HG02588 (cell line): Measurements from ENCODE around the gene ANKRD42.
A peak's percentile ranks its signal among the peaks of the same experiment; 100 is the strongest.
"Not testable (repeated sequence)": the region's sequence is repeated elsewhere in the genome, so short reads cannot be mapped to it uniquely, and the experiment has no call there.

Experiments
- ATAC-seq: cut with Tn5 transposase; IDR thresholded peaks from one replicate; pipeline ENCODE4 v1.9.1; 2021; ENCODE audit warnings: mild to moderate bottlenecking, moderate library complexity; ENCODE audit not compliant: unreplicated experiment

The ANKRD42 gene

DNA sequence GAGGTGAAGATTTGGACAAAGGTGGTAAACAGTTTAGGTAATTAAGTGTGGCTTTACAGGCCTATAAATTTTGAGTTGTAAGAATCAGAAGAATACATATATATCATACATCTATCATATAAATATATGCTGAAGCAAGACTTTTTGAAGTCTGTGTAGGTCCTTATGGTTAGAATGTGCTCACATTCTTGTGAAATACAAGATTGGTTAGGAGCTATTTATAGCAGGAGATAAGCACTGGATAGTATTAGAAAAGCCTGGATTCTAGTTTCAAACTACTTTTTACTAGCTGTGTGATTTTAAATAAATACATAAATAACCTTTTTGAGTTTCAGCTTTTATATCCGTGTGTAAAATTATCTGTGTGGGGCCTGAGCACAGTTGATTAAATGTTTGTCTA is 42.3 kb downstream of the ANKRD42 start:
- no peak for ATAC-seq

DNA sequence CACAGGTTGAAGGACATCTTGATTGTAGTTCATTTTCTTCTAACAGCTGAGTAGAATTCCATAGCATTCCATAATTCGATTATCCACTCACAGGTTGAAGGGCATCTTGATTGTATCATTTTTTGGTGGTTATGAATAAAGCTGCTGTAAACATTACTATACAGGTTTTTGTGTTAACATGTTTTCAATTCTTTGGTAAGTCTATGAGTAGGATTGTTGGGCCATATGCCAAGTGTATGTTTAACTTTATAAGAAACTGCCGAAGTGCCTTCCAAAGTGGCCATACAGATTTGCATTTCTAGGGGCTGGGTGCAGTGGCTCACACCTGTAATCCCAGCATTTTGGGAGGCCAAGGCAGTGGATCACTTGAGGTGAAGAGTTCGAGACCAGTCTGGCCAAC is 44.6 kb downstream of the ANKRD42 start:
- ATAC-seq, result no peak

DNA sequence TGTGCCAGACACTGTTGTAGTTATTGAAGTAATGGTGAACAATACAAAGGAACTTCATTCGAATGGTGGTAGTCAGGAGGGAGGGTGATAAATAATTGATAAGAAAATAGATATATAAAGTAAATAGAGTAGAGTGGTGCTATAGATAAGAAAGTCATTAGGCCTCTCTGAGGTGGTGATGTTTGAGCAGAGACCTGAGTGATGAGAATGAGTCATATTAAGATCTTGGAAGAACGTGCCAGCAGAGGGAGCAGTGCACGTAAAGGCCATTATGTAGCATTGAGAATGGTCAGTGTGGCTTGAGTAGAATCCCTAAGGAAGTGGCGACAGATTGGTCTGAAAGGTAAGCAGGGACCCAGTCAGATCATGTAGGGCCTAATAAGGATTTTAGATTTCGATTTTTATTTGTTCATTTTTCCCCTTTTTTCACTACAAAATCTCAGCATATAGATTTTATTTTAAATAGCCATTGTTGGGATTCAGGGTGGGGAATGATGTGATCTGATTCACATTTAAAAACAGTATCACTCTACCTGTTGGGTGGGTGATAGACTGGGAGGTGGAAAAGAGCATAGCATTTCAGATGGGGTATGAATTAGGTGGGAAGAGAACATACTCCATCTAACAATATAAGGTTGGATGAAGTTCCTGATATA is 47.9 kb downstream of the ANKRD42 start:
- ATAC-seq, result peak; percentile 77

GRCh38 chr11:83249445-83249844 is 55.9 kb downstream of the ANKRD42 start:
- no peak for ATAC-seq

DNA sequence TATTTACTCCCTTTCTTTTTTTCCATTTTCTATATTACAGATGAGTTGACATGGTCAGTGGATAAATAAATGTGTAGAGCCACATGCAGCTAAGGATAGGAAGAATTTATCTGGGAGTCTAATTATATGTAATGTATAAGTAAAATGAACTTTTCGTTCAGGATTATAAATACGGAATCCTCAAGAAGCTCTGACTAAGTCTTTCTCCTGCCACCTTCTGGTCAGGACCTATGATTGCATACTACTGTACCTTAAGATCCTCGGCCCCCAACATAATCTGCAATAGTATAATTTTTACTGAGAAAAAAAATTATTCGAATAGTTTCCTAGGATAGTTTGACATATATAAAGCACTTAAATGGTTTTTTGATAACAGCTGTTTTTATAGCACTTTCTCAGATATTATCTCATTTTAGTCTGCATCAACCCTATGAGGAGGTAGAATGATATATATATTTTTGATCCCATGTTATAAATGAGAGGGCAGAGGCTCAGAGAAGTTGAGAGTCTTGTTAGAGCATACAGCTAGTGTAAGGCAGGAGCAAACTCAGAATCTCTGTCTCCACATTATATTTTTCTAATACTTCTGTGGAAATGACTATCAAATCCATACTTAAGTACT is 56.6 kb downstream of the ANKRD42 start:
- peak; percentile 64 for ATAC-seq

- no peak for ATAC-seq
Measured at GRCh38 chr11:83252266-83252665, 58.8 kb downstream of the ANKRD42 start.

- no peak for ATAC-seq
Measured at GRCh38 chr11:83252941-83253340, 59.4 kb downstream of the ANKRD42 start.

DNA sequence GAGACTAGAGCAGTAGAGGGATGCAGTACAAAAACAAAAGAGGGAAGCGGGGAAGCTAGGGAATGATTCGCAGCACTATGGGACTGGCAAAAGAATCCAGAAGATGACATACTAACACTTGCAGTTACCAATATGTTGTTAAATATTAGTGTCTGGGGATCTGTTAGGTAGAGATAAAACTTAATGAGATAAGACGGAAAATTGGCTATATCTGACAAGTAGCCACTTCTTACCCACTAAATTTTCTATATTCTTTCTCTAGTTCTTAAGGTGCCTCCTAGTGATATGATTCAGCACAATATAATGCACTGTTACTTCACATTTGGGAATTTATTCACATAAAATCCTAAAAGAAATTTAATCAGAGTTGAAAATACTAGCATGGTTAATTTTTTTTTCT is 61.9 kb downstream of the ANKRD42 start:
- ATAC-seq, result no peak

- no peak for ATAC-seq
Measured at GRCh38 chr11:83256602-83257340, 63.3 kb downstream of the ANKRD42 start.

- no peak for ATAC-seq
Measured at GRCh38 chr11:83257761-83258168, 64.3 kb downstream of the ANKRD42 start.

- no peak for ATAC-seq
Measured at GRCh38 chr11:83259559-83259958, 66.0 kb downstream of the ANKRD42 start.

DNA sequence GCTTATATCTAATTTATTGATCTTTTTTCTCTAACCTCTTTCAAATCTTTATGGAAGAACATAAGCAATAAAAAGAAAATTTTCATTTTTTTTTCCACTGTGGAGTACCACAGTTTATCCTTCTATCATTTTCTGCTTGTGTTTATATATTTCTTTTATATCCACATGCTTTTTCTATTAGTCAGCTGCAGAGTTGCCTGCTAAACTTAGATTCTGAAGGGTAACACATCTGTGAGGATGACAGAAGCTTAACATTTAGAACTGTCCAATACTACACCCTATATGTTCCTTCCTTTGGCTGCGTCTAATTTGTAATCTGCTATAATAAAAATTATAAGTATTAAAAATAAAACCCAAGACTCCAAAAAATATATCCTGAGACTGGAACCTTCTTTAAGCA is 71.8 kb downstream of the ANKRD42 start:
- ATAC-seq, result no peak

- not testable (repeated sequence) for ATAC-seq
Measured at GRCh38 chr11:83269080-83269479, 75.6 kb downstream of the ANKRD42 start.

DNA sequence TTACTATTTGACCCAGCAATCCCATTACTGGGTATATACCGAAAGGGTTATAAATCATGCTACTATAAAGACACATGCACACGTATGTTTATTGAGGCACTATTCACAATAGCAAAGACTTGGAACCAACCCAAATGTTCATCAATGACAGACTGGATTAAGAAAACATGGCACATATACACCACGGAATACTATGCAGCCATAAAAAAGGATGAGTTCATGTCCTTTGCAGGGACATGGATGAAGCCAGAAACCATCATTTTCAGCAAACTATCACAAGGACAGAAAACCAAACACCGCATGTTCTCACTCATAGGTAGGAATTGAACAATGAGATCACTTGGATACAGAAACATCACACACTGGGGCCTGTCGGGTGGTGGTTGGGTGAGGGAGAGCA is 78.2 kb downstream of the ANKRD42 start:
- not testable (repeated sequence) for ATAC-seq

DNA sequence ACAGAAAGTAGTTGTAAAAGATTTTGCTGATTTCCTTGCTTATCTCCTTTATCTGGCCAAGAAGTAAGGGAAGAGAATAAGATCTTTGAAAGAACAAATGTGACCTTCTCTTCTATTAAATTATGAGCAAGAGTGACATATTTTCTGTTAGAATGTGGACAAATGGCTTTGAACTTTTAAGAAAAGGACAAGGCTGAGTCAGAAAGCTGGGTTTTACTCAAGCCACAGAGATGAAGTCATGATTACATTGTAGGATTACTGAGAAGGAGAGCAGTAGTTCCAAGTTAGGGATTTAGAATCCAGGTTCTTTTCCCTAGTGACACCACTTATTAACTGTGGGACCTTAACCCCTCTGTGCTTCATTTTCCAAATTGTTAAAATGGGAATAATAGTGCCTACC is 79.1 kb downstream of the ANKRD42 start:
- ATAC-seq, result no peak

DNA sequence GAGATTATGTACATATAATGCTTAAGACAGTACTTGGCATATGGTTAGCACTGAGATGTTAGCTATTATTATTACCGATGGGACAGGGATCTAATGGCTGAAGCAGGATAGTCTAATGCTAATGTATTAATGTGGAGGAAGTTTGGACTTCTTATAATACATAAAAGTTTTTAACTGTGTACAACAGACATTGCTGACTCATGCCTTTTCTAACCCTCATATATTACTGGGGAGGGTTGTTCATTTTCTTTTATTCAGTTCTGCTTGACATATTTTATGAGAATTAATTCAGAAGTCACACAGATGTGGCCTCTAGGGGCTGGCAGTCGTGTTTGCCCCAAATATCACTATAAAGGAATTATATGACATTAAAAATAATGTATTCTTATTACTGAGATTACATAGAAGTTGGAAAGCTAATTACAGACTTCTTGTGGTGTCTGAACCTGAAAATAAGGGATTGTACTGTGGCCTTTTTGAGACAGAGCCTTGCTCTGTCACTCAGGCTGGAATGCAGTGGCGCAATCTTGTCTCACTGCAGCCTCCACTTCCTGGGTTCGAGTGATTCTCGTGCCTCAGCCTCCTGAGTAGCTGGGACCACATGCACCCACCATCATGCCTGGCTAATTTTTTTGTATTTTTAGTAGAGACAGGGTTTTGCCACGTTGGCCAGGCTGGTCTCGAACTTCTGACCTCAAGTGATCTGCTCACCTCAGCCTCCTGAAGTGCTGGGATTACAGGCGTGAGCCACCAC is 82.6 kb downstream of the ANKRD42 start:
- ATAC-seq, result no peak

- ATAC-seq, result no peak
Measured at GRCh38 chr11:83278351-83278750, 84.8 kb downstream of the ANKRD42 start.

- no peak for ATAC-seq
Measured at GRCh38 chr11:83280256-83280655, 86.7 kb downstream of the ANKRD42 start.

DNA sequence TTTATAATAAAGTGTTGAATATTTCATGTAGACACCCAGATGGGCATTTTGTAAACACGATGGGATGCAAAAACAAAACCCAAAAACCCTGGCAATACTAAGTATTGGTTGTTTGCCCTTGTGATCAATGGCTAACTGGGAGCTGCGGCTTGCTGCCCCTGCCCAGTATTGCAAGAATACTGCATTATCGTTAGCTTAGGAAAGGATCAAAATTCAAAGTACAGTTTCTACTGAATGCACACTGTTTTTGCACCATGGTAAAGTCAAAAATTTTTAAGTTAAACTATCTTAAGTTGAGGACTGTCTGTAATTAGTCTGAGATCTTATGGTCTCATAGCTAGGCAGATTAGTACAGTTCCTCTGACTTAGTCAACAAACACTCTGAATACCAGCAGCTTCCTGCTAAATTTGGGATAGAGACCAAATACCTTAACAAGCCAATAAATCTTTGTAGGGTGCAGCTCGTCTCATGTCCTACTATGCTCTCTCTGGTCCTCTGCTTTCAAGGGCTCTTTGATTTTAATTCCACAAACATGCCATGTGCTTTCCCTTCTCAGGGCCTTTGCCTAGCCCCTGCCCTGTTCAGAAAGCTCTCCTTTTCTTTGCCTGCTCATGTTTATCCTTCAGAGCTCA is 88.7 kb downstream of the ANKRD42 start:
- no peak for ATAC-seq

DNA sequence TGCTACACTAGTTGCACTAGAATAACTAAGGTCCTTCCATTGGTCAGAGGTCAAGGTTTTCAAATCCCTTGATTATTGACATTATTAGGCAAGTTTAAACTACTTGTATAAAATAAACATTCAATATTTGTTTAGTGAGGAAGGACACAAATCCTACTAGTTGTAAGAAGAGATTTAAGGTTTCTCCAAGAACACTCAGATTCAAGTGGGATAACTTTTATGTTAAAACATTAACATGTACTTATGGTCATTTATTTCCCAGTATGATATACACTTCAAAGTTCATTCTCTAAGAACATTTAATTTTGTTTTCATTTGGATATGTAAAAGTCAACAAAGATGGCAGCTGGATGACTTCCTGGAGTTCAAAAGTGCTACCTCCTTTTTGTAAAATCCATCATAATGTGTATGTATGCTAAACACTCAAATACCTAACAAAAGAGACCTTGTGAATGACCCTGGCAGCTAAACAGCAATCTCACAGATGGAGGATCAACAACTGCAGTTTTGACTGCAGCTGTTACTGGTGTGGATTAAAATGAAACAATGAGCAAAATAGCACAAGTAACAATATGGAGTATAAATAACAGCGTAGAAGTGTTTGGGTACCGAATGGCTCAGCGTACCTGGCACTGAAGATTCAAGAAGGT is 91.1 kb downstream of the ANKRD42 start:
- no peak for ATAC-seq
